DOHH2 (cell line): ENCODE results near the gene DDX51.

ENCODE experiments used
- H3F3A ChIP-seq: fragments of 200-600 bp; sonication (generic), shearing (Covaris generic); 2 replicates; pipeline ENCODE4 v1.6.0; 2016; ENCODE audit warnings: antibody characterized with exemption, mild to moderate bottlenecking; ENCODE audit not compliant: control insufficient read depth, insufficient read depth
- H3K27ac ChIP-seq: fragments of 200-600 bp; sonication (generic); 2 replicates; pipeline ENCODE4 v1.5.1; 2014; ENCODE audit warnings: low read depth, mild to moderate bottlenecking, low read length, moderate library complexity
- H3K27me3 ChIP-seq: fragments of 200-600 bp; sonication (generic); 2 replicates; pipeline ENCODE4 v1.6.1; 2014; ENCODE audit warnings: mild to moderate bottlenecking, low read length, mixed read lengths; ENCODE audit not compliant: control insufficient read depth
- H3K36me3 ChIP-seq: fragments of 200-600 bp; sonication (generic); 2 replicates; pipeline ENCODE4 v1.6.1; 2014; ENCODE audit warnings: mild to moderate bottlenecking, low read length, moderate library complexity, mixed read lengths; ENCODE audit not compliant: control insufficient read depth
- H3K4me1 ChIP-seq: fragments of 200-600 bp; sonication (generic); 2 replicates; pipeline ENCODE4 v1.6.1; 2014; ENCODE audit warnings: mild to moderate bottlenecking, low read length, mixed read lengths; ENCODE audit not compliant: control insufficient read depth
- H3K4me2 ChIP-seq: fragments of 200-600 bp; sonication (generic); 2 replicates; pipeline ENCODE4 v1.6.0; 2014; ENCODE audit warnings: mild to moderate bottlenecking, low read length, moderate library complexity
- H3K4me3 ChIP-seq: fragments of 200-600 bp; sonication (generic); 2 replicates; pipeline ENCODE4 v1.5.1; 2014; ENCODE audit warnings: mild to moderate bottlenecking, low read length, mixed read lengths
- H3K79me2 ChIP-seq: fragments of 200-600 bp; sonication (generic); 2 replicates; pipeline ENCODE4 v1.6.1; 2014; ENCODE audit warnings: mild to moderate bottlenecking, low read length, mixed read lengths; ENCODE audit not compliant: control insufficient read depth
- H3K9me2 ChIP-seq: fragments of 200-600 bp; sonication (generic); replicated peaks from 2 replicates; pipeline ENCODE4 v1.6.1; 2014; ENCODE audit warnings: mild to moderate bottlenecking, low read length, mixed read lengths; ENCODE audit not compliant: control insufficient read depth
- H3K9me3 ChIP-seq: fragments of 200-600 bp; sonication (generic); 2 replicates; pipeline ENCODE4 v1.6.1; 2014; ENCODE audit warnings: antibody characterized with exemption, low read length, mixed read lengths; ENCODE audit not compliant: control insufficient read depth, insufficient read depth
- H4K20me1 ChIP-seq: fragments of 200-600 bp; sonication (generic); 2 replicates; pipeline ENCODE4 v1.6.0; 2014; ENCODE audit warnings: low read depth, mild to moderate bottlenecking, antibody characterized with exemption, low read length, moderate library complexity; ENCODE audit not compliant: control insufficient read depth, insufficient read depth
- CTCF ChIP-seq: fragments of 200-600 bp; sonication (generic); IDR thresholded peaks from one replicate; pipeline ENCODE4 v1.5.1; 2014; ENCODE audit warnings: antibody characterized with exemption, mild to moderate bottlenecking, low read depth, low read length; ENCODE audit not compliant: poor library complexity, severe bottlenecking
- EZH2phosphoT487 ChIP-seq: fragments of 200-600 bp; sonication (generic); IDR thresholded peaks from 2 replicates; pipeline ENCODE4 v1.6.1; 2017; ENCODE audit warnings: borderline replicate concordance, mild to moderate bottlenecking, antibody characterized with exemption, low read length, moderate library complexity, mixed read lengths

DDX51 gene

GRCh38 chr12:132118876-132119275, 25.2 kb downstream of the DDX51 start:
- H3K9me2 ChIP-seq, result no peaks in the 10 kb centered on the region
- H3K27me3 ChIP-seq, result no peaks in the 10 kb centered on the region
- H3K4me3 ChIP-seq, result no peak overlapping the region

GRCh38 chr12:132117558-132117875, 26.6 kb downstream of the DDX51 start:
- Histone ChIP-seq H3K9me2 (no peaks in the 10 kb centered on the region), H3K36me3 (peaks cover 46% of the 10 kb centered on the region), H3K27ac (no peak overlapping the region), H3K9me3 (no peaks in the 10 kb centered on the region), H3F3A (no peaks in the 10 kb centered on the region), H4K20me1 (0 out of 2 replicates have a peak, but pooled peaks cover 3% of the 10 kb centered on the region), H3K4me3 (no peak overlapping the region), H3K4me1 (no peaks in the 10 kb centered on the region), H3K4me2 (no peak overlapping the region), H3K27me3 (no peaks in the 10 kb centered on the region), H3K79me2 (no peaks in the 10 kb centered on the region)
- no peak for TF ChIP-seq EZH2phosphoT487
- TF ChIP-seq CTCF, result no peak

More at GRCh38 chr12:132118876-132119275, 25.2 kb downstream of the DDX51 start:
- no peaks in the 10 kb centered on the region for H3K4me1 ChIP-seq
- TF ChIP-seq CTCF, result no peak
- no peak for TF ChIP-seq EZH2phosphoT487
- H3K36me3 ChIP-seq, result peaks cover 40% of the 10 kb centered on the region
- no peak overlapping the region for H3K27ac ChIP-seq
- no peaks in the 10 kb centered on the region for H3K9me3 ChIP-seq
- H3F3A ChIP-seq, result no peaks in the 10 kb centered on the region
- no peaks in the 10 kb centered on the region for H3K79me2 ChIP-seq
- H3K4me2 ChIP-seq, result no peak overlapping the region
- H4K20me1 ChIP-seq, result no peaks in the 10 kb centered on the region

DNA sequence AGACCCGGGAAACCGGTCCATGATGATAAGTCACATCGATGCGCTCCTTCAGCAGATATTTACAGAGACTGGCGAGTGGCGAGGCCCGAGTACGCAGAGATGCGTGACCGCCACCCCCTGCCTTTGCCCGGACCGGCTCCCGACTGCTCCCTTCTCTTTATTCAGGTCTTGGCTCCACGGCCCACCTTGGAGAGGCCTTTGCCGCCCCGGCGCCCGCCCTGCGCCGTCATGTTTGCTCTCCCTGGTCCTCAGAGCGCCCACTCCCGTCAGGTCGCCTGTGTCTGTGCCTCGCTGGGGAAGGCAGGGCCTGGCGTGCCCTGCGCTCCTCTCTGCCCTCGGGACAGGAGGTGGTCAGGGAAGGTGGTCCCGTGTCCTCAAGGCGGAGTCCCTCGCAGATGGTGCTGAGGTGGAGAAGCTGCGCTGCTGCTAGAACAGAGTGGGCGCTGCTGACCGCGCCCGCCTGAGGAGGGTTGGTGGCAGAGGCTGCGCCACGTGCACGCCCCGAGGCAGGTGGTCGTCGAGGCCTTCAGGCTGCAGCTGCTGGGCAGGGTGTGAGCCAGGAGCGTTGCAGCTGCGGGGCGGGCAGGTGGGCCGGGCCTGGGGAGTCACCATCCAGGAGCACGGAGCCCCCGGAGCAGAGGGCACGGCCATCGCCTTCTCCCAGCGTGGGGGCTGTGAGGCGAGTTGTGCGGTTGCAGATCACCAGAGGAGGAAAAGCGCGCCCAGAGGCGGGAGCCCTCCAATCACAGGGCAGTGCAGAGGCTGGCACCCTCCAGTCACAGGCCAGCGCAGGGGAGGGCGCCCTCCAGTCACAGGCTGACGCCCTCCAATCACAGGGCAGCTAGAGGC, 27.2 kb downstream of the DDX51 start:
- Histone ChIP-seq H3K9me2 (no peaks in the 10 kb centered on the region), H3K4me1 (no peaks in the 10 kb centered on the region), H3K27me3 (no peaks in the 10 kb centered on the region), H3K27ac (no peak overlapping the region), H3K79me2 (no peaks in the 10 kb centered on the region), H3K4me2 (no peak overlapping the region), H3K4me3 (no peak overlapping the region), H3F3A (no peaks in the 10 kb centered on the region), H3K36me3 (peaks cover 41% of the 10 kb centered on the region), H4K20me1 (0 out of 2 replicates have a peak, but pooled peaks cover 3% of the 10 kb centered on the region), H3K9me3 (no peaks in the 10 kb centered on the region)
- TF ChIP-seq CTCF (no peak), EZH2phosphoT487 (no peak)
